Activated naive CD4-positive, alpha-beta T cell treated with anti-CD3 and anti-CD28 coated beads, Interleukin-2, amount 50 U/mL, for 72 hours (primary cell): Measurements from ENCODE around the gene RFX5. TPM values are rescaled to one million over a fixed set of nuclear protein-coding genes. Genes with fewer than 3 reads are reported as not detected.
"Not testable (repeated sequence)": the region's sequence is repeated elsewhere in the genome, so short reads cannot be mapped to it uniquely, and the experiment has no call there.

ENCODE experiments used
- ATAC-seq, 2 donors: fragments of 150-1000 bp; cut with Tn5 transposase; 2 replicates each; pipeline ENCODE4 v1.10.0; 2021; ENCODE audit warnings: mild to moderate bottlenecking in 2 of 2, moderate library complexity in 2 of 2
- DNase-seq, 2 donors: peaks; one replicate each; pipeline ENCODE4 v3.0.0; 2021 to 2022; ENCODE audit warnings: low spot score in 2 of 2
- H3K27ac Mint-ChIP-seq, 2 donors: one replicate each; pipeline ENCODE4 v1.8.0; 2022; ENCODE audit warnings: mild to moderate bottlenecking in 2 of 2, mixed read lengths in 2 of 2
- H3K36me3 Mint-ChIP-seq, 2 donors: one replicate each; pipeline ENCODE4 v1.8.0; 2022; ENCODE audit warnings: mixed read lengths in 2 of 2
- H3K9me3 Mint-ChIP-seq, 2 donors: one replicate each; pipeline ENCODE4 v1.8.0; 2022; ENCODE audit warnings: mixed read lengths in 2 of 2
- total RNA-seq, 2 donors: library from RNA; stranded (reverse); gene quantifications; one replicate each; pipeline ENCODE4 v1.2.3, GENCODE V29; 2022

The RFX5 gene
- 10 to 100 TPM; 56.9 to 61.3 TPM for total RNA-seq

GRCh38 chr1:151346769-151347522 lies at the start of gene RFX5:
RFX5 (minus strand) TSS chr1:151347252; CDS start chr1:151346320, 932 bp downstream.
- Mint-ChIP-seq H3K27ac (peak within 1 kb of the TSS; percentile 96 to 99), H3K36me3 (peaks cover 14 to 20% of the 10 kb centered on the region in 2 donors)
- peak; percentile 97 to 98 for ATAC-seq

DNA sequence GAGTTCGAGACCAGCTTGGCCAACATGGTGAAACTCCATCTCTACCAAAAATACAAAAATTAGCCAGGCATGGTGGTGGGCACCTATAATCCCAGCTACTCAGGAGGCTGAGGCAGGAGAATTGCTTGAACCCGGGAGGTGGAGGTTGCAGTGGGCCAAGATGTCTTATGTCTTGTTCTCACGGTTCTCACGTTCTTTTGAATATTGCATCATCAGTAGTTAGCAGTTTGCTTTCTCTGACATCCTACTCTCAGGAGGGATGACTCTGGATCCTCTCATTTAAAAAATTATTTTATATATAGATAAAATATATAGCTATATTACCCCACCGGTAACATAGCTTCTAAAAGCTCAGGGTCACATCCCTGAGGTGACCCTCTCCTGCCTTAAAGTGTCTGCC lies 49.2 kb upstream of the RFX5 start:
- H3K27ac Mint-ChIP-seq, ATAC-seq, H3K9me3 Mint-ChIP-seq, DNase-seq: not testable (repeated sequence)
- peaks cover 22 to 23% of the 10 kb centered on the region in 2 donors for H3K36me3 Mint-ChIP-seq

More at GRCh38 chr1:151346769-151347522, at the start of gene RFX5:
- no peaks in the 10 kb centered on the region for H3K9me3 Mint-ChIP-seq
- DNase-seq: peak; percentile 89 to 97

GRCh38 chr1:151393583-151393982 lies 46.5 kb upstream of the RFX5 start:
- H3K27ac Mint-ChIP-seq: no peak overlapping the region
- no peak for ATAC-seq
- no peaks in the 10 kb centered on the region for H3K36me3 Mint-ChIP-seq
- DNase-seq: no peak
- H3K9me3 Mint-ChIP-seq: no peaks in the 10 kb centered on the region

DNA sequence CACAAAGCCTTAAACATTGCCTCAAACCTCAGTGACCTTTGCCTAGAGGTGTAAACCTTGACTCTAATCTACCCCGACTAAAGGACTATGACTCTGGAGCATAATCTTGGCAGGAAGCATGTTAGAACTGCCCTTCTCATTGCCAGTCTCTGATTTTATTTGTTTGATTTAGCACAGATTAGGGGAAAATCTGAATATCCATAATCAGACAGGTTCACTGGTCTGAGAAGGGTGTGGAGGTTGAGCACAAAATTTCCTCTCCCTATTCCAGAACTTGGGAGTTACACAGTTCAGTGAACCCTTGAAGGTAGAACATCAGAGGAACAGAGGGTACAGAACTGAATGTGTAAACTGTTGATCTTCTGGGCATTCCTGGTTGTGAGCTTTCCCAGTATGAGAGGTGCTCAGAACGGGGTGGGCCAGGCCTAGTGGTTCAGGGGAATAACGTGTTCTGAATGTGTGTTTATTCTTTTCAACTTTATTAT lies 44.1 kb upstream of the RFX5 start:
- DNase-seq (no peak), ATAC-seq (no peak)
- Mint-ChIP-seq H3K9me3 (no peaks in the 10 kb centered on the region), H3K36me3 (no peaks in the 10 kb centered on the region), H3K27ac (no peak overlapping the region)

DNA sequence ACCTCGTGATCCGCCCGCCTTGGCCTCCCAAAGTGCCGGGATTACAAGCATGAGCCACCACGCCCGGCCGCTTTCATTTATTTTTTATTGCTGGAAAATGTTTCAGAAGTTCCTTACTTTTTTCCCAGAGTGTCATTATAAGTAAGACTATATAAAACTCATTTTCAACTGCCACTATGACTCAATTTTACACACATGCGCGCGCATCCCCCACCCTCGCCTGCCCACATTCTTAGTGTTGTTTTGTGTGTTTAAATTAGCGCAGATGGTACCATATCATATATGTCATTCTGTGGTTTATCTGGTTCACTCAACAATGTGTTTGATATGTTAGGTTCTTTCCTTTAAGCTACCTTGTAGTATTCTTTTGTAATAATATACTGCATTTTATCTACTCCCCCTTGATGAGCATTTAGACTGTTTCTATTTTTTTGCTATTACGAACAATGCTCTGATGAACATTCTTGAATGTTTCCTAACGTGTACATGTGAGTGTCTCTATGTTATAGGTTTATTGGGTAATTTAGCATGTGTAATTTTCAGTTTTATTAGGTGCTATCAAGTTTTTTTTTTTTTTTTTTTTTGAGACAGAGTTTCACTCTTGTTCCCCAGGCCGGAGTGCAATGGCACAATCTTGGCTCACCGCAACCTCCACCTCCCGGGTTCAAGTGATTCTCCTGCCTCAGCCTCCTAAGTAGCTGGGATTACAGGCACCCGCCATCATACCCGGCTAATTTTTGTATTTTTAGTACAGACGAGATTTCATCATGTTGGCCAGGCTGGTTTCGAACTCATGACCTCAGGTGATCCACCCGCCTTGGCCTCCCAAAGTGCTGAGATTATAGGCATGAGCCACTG lies 43.4 kb upstream of the RFX5 start:
- peak in 1 of 2 donors; percentile 52 for ATAC-seq
- H3K27ac Mint-ChIP-seq, DNase-seq, H3K9me3 Mint-ChIP-seq, H3K36me3 Mint-ChIP-seq: not testable (repeated sequence)

- H3K36me3 Mint-ChIP-seq: no peaks in the 10 kb centered on the region
- H3K9me3 Mint-ChIP-seq: no peaks in the 10 kb centered on the region
- DNase-seq: no peak
- no peak for ATAC-seq
- no peak overlapping the region for H3K27ac Mint-ChIP-seq
Measured at GRCh38 chr1:151386002-151386401, 39.0 kb upstream of the RFX5 start.

- Mint-ChIP-seq H3K36me3 (no peaks in the 10 kb centered on the region), H3K27ac (peak overlapping the region in 1 of 2 donors; percentile 84), H3K9me3 (no peaks in the 10 kb centered on the region)
- DNase-seq: no peak
- no peak for ATAC-seq
Measured at GRCh38 chr1:151384584-151384983, 37.5 kb upstream of the RFX5 start.

GRCh38 chr1:151377150-151377884 lies 30.3 kb upstream of the RFX5 start:
- Mint-ChIP-seq H3K9me3 (no peaks in the 10 kb centered on the region), H3K27ac (no peak overlapping the region), H3K36me3 (no peaks in the 10 kb centered on the region)
- ATAC-seq: no peak
- DNase-seq: no peak

- no peaks in the 10 kb centered on the region for H3K9me3 Mint-ChIP-seq
- H3K36me3 Mint-ChIP-seq: no peaks in the 10 kb centered on the region
- H3K27ac Mint-ChIP-seq: no peak overlapping the region
- DNase-seq: no peak
- ATAC-seq: no peak
Measured at GRCh38 chr1:151373196-151373595, 26.1 kb upstream of the RFX5 start.

- Mint-ChIP-seq H3K36me3 (no peaks in the 10 kb centered on the region), H3K9me3 (no peaks in the 10 kb centered on the region), H3K27ac (peak within 1 kb of the TSS in 1 of 2 donors; percentile 40)
- DNase-seq (no peak), ATAC-seq (no peak)
Measured at GRCh38 chr1:151372058-151372934, 25.2 kb upstream of the RFX5 start, which contains the start of gene SELENBP1. SELENBP1 (minus strand) TSS chr1:151372705; CDS start chr1:151372641, 64 bp downstream.

GRCh38 chr1:151371370-151372057 lies 24.5 kb upstream of the RFX5 start:
- peak overlapping the region in 1 of 2 donors; percentile 48 for H3K27ac Mint-ChIP-seq
- no peak for DNase-seq
- H3K36me3 Mint-ChIP-seq: no peaks in the 10 kb centered on the region
- ATAC-seq: no peak
- H3K9me3 Mint-ChIP-seq: no peaks in the 10 kb centered on the region

GRCh38 chr1:151370211-151370911 lies 23.3 kb upstream of the RFX5 start:
- Mint-ChIP-seq H3K27ac (no peak overlapping the region), H3K36me3 (no peaks in the 10 kb centered on the region), H3K9me3 (no peaks in the 10 kb centered on the region)
- DNase-seq (no peak), ATAC-seq (no peak)

- ATAC-seq (no peak), DNase-seq (no peak)
- H3K9me3 Mint-ChIP-seq: no peaks in the 10 kb centered on the region
- no peaks in the 10 kb centered on the region for H3K36me3 Mint-ChIP-seq
- H3K27ac Mint-ChIP-seq: no peak overlapping the region
Measured at GRCh38 chr1:151369621-151370048, 22.6 kb upstream of the RFX5 start.

- H3K36me3 Mint-ChIP-seq: no peaks in the 10 kb centered on the region
- H3K27ac Mint-ChIP-seq: no peak overlapping the region
- no peak for ATAC-seq
- H3K9me3 Mint-ChIP-seq: no peaks in the 10 kb centered on the region
- no peak for DNase-seq
Measured at GRCh38 chr1:151369302-151369610, 22.2 kb upstream of the RFX5 start.
